ENCODE data around the gene CTCFL. TPM values are rescaled to one million over a fixed set of nuclear protein-coding genes. Genes with fewer than 3 reads are reported as not detected.

The CTCFL gene
- total RNA-seq, 1 donor from 2014 or later: not detected

DNA sequence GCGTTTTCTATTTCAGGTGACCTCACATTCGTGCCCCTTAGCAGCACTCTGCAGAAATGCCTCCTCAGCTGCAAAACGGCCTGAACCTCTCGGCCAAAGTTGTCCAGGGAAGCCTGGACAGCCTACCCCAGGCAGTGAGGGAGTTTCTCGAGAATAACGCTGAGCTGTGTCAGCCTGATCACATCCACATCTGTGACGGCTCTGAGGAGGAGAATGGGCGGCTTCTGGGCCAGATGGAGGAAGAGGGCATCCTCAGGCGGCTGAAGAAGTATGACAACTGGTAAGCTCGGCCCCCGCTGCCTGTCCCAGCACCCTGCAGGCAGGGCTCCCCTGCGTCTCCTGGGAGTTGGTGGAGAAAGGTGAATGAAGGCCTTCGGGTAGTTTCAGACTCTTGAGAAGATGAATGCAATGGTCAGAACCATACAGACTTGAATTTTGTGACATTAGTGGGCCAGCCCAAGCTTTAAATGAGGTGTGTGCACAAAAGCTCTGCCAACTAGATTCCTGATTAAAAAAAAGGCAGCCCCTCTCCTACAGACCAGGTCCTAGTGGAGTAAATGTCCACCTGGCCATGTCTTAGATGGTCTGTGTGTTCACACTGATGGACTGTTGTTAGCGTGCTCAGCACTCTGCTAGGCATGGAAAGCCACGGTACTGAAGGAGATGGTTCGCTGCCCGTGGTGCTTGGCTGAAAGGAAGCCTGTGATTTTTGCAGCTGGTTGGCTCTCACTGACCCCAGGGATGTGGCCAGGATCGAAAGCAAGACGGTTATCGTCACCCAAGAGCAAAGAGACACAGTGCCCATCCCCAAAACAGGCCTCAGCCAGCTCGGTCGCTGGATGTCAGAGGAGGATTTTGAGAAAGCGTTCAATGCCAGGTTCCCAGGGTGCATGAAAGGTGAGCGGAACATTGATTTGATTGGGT lies 36.7 kb upstream of the CTCFL start:
- TF ChIP-seq, protein P1, sequence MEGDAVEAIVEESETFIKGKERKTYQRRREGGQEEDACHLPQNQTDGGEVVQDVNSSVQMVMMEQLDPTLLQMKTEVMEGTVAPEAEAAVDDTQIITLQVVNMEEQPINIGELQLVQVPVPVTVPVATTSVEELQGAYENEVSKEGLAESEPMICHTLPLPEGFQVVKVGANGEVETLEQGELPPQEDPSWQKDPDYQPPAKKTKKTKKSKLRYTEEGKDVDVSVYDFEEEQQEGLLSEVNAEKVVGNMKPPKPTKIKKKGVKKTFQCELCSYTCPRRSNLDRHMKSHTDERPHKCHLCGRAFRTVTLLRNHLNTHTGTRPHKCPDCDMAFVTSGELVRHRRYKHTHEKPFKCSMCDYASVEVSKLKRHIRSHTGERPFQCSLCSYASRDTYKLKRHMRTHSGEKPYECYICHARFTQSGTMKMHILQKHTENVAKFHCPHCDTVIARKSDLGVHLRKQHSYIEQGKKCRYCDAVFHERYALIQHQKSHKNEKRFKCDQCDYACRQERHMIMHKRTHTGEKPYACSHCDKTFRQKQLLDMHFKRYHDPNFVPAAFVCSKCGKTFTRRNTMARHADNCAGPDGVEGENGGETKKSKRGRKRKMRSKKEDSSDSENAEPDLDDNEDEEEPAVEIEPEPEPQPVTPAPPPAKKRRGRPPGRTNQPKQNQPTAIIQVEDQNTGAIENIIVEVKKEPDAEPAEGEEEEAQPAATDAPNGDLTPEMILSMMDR (IDR thresholded peaks at IDR 0.05): no peak
- no peak for DNase-seq
- Histone ChIP-seq H3K27ac (no peak overlapping the region), H3K27me3 (peaks cover 18% of the 10 kb centered on the region), H3K9me3 (no peaks in the 10 kb centered on the region), H3K4me3 (no peak overlapping the region), H3K4me1 (no peaks in the 10 kb centered on the region), H3K36me3 (no peaks in the 10 kb centered on the region)
- intact Hi-C loops (cut with DNase I): no loop called here
- ATAC-seq: no peak

DNA sequence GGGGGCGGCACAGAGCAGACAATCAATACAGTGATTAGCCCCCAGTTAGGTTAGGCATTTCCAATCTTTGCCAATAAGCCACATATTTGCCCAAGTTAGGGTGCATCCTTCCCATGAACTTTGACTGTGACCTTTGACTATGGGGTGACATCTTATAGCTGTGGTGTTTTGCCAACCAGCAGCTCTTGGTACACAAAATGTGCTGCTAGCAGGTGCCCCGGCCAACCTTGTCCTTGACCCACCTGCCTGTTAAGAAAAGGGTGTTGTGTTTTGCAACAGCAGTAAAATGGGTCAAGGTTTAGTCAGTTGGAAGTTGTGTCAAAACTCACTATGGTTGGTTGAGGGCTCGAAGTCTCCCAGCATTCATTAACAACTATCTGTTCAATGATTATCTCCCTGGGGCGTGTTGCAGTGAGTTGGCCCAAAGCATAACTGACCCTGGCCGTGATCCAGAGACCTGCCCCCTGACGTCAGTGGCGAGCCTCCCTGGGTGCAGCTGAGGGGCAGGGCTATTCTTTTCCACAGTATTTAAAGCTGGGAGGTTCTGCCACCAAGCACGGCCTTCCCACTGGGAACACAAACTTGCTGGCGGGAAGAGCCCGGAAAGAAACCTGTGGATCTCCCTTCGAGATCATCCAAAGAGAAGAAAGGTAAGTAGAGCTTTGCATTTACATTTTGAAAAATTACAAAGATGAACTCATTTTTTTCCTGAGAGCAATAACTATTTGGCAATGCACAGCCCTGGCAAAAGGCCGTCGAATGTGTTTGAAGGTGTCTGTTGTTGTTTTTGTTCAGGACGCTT lies 35.8 kb upstream of the CTCFL start, which contains the start of gene PCK1:
Gene PCK1 (plus strand): TSS at position 557 of the 802 bp plus-strand sequence. CDS start 302 bp downstream, outside the sequence.
- DNase-seq (no peak), ATAC-seq (no peak)
- intact Hi-C loops (cut with DNase I): no loop called here

GRCh38 chr20:57559658-57560553 lies 35.0 kb upstream of the CTCFL start:
- TF ChIP-seq, protein P1 (IDR thresholded peaks at IDR 0.05): no peak
- H3K4me1 ChIP-seq: no peaks in the 10 kb centered on the region
- no peaks in the 10 kb centered on the region for H3K36me3 ChIP-seq
- H3K9me3 ChIP-seq: no peaks in the 10 kb centered on the region
- no peak overlapping the region for H3K4me3 ChIP-seq
- intact Hi-C loops (cut with DNase I): no loop called here
- DNase-seq (no peak), ATAC-seq (no peak)
- no peak overlapping the region for H3K27ac ChIP-seq
- peaks cover 18% of the 10 kb centered on the region for H3K27me3 ChIP-seq

More for the DNA sequence above, 35.8 kb upstream of the CTCFL start, which contains the start of gene PCK1:
- no peak within 1 kb of the TSS for H3K27ac ChIP-seq
- no peak within 1 kb of the TSS for H3K4me3 ChIP-seq
- no peaks in the 10 kb centered on the region for H3K9me3 ChIP-seq
- no peaks in the 10 kb centered on the region for H3K4me1 ChIP-seq
- H3K36me3 ChIP-seq: no peaks in the 10 kb centered on the region
- TF ChIP-seq, protein P1 (IDR thresholded peaks at IDR 0.05): no peak
- peaks cover 18% of the 10 kb centered on the region for H3K27me3 ChIP-seq

DNA sequence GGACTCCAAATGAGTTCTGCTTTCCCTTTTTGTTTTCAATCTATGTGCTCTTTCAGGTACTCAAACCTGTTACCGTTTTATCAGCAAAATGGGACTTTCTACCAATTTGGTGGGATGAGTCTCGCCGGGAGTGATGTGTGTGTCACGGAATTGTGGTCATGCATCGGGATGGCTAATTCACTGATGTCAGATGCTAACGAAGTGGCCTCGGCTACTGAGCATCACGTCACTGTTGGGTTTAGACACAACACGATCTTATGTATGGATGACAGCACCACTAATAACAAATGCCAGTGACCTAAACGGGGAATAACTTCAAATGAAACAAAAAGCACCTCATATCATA lies 34.3 kb upstream of the CTCFL start:
- TF ChIP-seq, protein P1 (IDR thresholded peaks at IDR 0.05): no peak
- H3K27me3 ChIP-seq: peaks cover 18% of the 10 kb centered on the region
- H3K9me3 ChIP-seq: no peaks in the 10 kb centered on the region
- H3K27ac ChIP-seq: no peak overlapping the region
- DNase-seq (no peak), ATAC-seq (no peak)
- H3K36me3 ChIP-seq: no peaks in the 10 kb centered on the region
- intact Hi-C loops (cut with DNase I): no loop called here
- H3K4me1 ChIP-seq: no peaks in the 10 kb centered on the region
- H3K4me3 ChIP-seq: no peak overlapping the region
